ENCODE results near the gene SAA4.
"Not testable (repeated sequence)": the region's sequence is repeated elsewhere in the genome, so short reads cannot be mapped to it uniquely, and the experiment has no call there.

- not testable (repeated sequence) for TF ChIP-seq POLR2A (IDR thresholded peaks at IDR 0.05); CTCF (IDR thresholded peaks at IDR 0.05); POLR2AphosphoS5 (IDR thresholded peaks at IDR 0.05; ENCODE audit: insufficient read depth in 1 of 2, low read depth in 1 of 2)
Observed at GRCh38 chr11:18262681-18263350, 26.2 kb upstream of the SAA4 start.
